ENCODE measurements around the gene TMEM150B.

The TMEM150B gene

DNA sequence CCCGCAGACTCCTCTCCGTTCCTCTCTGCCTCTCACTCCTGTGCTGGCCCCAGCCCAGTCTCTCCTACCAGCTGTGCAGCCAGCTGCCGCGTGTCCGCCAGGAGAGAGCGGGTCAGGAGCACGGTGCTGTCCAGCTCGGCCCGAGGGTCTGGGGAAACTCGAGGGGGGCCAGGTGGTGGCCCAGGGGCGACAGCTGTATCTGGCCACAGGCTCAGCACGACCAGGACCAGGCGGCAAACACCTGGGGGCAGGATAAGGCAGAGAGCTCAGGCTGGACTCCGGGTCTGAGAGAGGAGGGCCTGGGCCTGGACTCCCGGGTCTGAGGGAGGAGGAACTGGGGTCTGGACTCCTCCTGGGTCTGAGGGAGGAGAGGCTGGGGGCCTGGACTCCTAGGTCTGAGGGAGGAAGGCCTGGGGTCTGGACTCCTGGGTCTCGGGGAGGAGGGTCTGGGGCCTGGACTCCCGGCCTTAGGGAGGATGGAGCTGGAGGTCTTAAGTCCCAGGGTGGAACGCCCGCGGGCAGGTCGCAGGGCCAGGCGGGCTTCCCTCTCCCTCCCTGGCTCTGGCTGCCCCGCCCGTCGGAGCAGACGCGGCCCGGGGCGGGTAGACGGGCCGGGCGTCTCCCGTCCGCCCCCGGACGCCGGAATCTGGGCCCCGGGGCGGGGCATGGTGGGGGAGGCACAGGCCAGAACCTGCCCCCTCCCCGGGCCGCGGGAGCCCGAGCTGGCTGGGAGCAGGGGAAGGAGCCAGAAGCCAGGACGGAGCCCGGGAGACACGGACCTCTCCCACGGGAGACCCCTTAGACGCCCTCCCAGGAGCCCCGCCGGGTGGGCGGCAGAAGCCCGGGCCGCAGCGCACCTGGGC lies 43.8 kb upstream of the TMEM150B start:
- DNase-seq (ENCODE audit: low spot score): peak; percentile 69
- no peak for TF ChIP-seq CTCF (IDR thresholded peaks at IDR 0.05; ENCODE audit: extremely low read depth, missing control alignments)

GRCh38 chr19:55368106-55368505 lies 43.0 kb upstream of the TMEM150B start:
- DNase-seq (ENCODE audit: low spot score): no peak
- TF ChIP-seq CTCF (IDR thresholded peaks at IDR 0.05; ENCODE audit: extremely low read depth, missing control alignments): no peak

GRCh38 chr19:55366790-55367189 lies 41.6 kb upstream of the TMEM150B start:
- TF ChIP-seq CTCF (IDR thresholded peaks at IDR 0.05; ENCODE audit: extremely low read depth, missing control alignments): no peak
- DNase-seq (ENCODE audit: low spot score): no peak

GRCh38 chr19:55365964-55366363 lies 40.8 kb upstream of the TMEM150B start:
- DNase-seq (ENCODE audit: low spot score): no peak
- no peak for TF ChIP-seq CTCF (IDR thresholded peaks at IDR 0.05; ENCODE audit: extremely low read depth, missing control alignments)

DNA sequence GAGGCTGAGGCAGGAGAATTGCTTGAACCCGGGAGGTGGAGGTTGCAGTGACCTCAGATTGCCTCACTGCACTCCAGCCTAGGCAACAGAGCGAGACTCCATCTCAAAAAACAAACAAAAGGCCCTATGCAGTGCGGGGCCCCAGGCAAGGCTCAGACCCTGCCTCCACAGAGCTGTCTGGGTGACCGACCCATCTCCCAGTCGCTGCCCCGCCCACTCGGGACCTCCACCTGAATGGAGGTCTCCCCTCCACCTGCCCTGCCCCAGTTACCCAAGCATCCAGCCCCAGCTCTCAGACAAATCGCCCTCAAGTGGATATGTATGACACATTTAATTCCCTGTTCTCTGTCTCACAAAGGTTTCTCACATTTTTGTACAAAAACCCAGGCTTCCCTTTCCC lies 40.1 kb upstream of the TMEM150B start:
- TF ChIP-seq CTCF (IDR thresholded peaks at IDR 0.05; ENCODE audit: extremely low read depth, missing control alignments): no peak
- DNase-seq (ENCODE audit: low spot score): no peak

DNA sequence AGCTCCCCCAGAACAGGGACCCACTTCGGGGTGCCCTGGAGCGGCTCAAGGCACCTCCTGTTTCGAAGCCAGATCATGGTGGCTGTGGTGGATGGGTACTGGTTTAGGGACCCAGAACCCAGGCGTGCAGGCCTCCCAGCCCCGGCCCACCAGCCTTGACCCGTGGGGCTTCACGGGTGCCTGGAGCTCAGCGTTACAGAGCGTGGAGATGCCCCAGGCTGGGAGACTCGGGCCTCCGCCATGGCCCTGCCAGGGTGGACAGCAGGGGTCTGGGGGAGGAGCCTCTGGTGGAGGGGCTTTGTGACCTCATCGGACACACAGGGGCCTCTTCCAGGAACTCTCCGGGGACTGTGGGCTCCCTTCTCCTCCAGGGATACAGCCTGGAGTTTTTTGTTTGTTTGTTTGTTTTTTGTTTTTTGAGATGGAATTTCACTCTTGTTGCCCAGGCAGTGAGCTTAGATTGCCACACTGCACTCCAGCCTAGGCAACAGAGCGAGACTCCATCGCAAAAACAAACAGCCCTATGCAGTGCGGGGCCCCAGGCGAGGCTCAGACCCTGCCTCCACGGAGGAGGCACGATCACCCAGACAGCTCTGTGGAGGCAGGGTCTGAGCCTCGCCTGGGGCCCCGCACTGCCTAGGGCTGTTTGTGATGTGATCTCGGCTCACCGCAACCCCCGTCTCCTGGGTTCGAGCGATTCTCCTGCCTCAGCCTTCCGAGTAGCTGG lies 38.0 kb upstream of the TMEM150B start, which contains the start of gene GARIN5B:
Gene GARIN5B (minus strand): TSS at position 271 of the 727 bp plus-strand sequence. CDS start 194 bp downstream, at position 77.
- TF ChIP-seq CTCF (IDR thresholded peaks at IDR 0.05; ENCODE audit: extremely low read depth, missing control alignments): no peak
- no peak for DNase-seq (ENCODE audit: low spot score)
